Stimulated activated CD4-positive, alpha-beta T cell treated with anti-CD3 and anti-CD28 coated beads, Interleukin-12 subunit alpha, Interleukin-12 subunit beta, amount 100 ng/mL, for 24 hours (primary cell): ENCODE measurements around the gene RHPN2.
"Not testable (repeated sequence)": the region's sequence is repeated elsewhere in the genome, so short reads cannot be mapped to it uniquely, and the experiment has no call there.

Experiments used
- DNase-seq, 2 experiments: peaks; one replicate each; pipeline ENCODE4 v3.0.0-alpha.2; 2020; ENCODE audit warnings: low read depth in 2 of 2

RHPN2 gene

GRCh38 chr19:33029746-33030303 is 34.9 kb downstream of the RHPN2 start:
- DNase-seq = no peak

GRCh38 chr19:33026602-33027001 is 38.1 kb downstream of the RHPN2 start:
- not testable (repeated sequence) for DNase-seq

GRCh38 chr19:33025468-33026238 is 39.0 kb downstream of the RHPN2 start:
- not testable (repeated sequence) for DNase-seq

GRCh38 chr19:33024398-33024797 is 40.3 kb downstream of the RHPN2 start:
- no peak for DNase-seq

- no peak for DNase-seq
Measured at GRCh38 chr19:33022472-33023116, 42.1 kb downstream of the RHPN2 start.

- DNase-seq = not testable (repeated sequence)
Measured at GRCh38 chr19:33010891-33011290, 53.8 kb downstream of the RHPN2 start.

- DNase-seq = no peak
Measured at GRCh38 chr19:33008738-33009137, 56.0 kb downstream of the RHPN2 start.

GRCh38 chr19:33005440-33005839 is 59.2 kb downstream of the RHPN2 start:
- no peak for DNase-seq

- not testable (repeated sequence) for DNase-seq
Measured at GRCh38 chr19:33003424-33004024, 61.2 kb downstream of the RHPN2 start.

- DNase-seq = not testable (repeated sequence)
Measured at GRCh38 chr19:33002126-33002865, 62.4 kb downstream of the RHPN2 start.

GRCh38 chr19:33000910-33001309 is 63.8 kb downstream of the RHPN2 start:
- DNase-seq = no peak

- DNase-seq = no peak
Measured at GRCh38 chr19:33000510-33000909, 64.2 kb downstream of the RHPN2 start.

- DNase-seq = no peak
Measured at GRCh38 chr19:32998722-32999121, 66.0 kb downstream of the RHPN2 start.

GRCh38 chr19:32997716-32998355 is 66.9 kb downstream of the RHPN2 start:
- no peak for DNase-seq

- DNase-seq = not testable (repeated sequence)
Measured at GRCh38 chr19:32997061-32997464, 67.6 kb downstream of the RHPN2 start.

- not testable (repeated sequence) for DNase-seq
Measured at GRCh38 chr19:32995966-32996365, 68.7 kb downstream of the RHPN2 start.

- DNase-seq = no peak
Measured at GRCh38 chr19:32988724-32989123, 76.0 kb downstream of the RHPN2 start.

- not testable (repeated sequence) for DNase-seq
Measured at GRCh38 chr19:32988254-32988653, 76.4 kb downstream of the RHPN2 start.

GRCh38 chr19:32982488-32982887 is 82.2 kb downstream of the RHPN2 start:
- DNase-seq = not testable (repeated sequence)

- DNase-seq = not testable (repeated sequence)
Measured at GRCh38 chr19:32979807-32980206, 84.9 kb downstream of the RHPN2 start.

- not testable (repeated sequence) for DNase-seq
Measured at GRCh38 chr19:32977813-32978212, 86.9 kb downstream of the RHPN2 start.
